C4-2B (cell line): Measurements from ENCODE around the gene GPR157.
"Not testable (repeated sequence)": the region's sequence is repeated elsewhere in the genome, so short reads cannot be mapped to it uniquely, and the experiment has no call there.

Experiments
- H3K27ac ChIP-seq: fragments of 450-650 bp; 2 replicates; pipeline ENCODE4 v1.5.1; 2017
- ZFX ChIP-seq: fragments of 450-650 bp; IDR thresholded peaks from 2 replicates; pipeline ENCODE4 v1.6.1; 2017
- TF ChIP-seq, protein P1 (sequence below): fragments of 450-650 bp; conservative IDR thresholded peaks from 2 replicates; pipeline ENCODE4 v1.5.1; 2017; ENCODE audit warnings: mild to moderate bottlenecking

Gene GPR157

DNA sequence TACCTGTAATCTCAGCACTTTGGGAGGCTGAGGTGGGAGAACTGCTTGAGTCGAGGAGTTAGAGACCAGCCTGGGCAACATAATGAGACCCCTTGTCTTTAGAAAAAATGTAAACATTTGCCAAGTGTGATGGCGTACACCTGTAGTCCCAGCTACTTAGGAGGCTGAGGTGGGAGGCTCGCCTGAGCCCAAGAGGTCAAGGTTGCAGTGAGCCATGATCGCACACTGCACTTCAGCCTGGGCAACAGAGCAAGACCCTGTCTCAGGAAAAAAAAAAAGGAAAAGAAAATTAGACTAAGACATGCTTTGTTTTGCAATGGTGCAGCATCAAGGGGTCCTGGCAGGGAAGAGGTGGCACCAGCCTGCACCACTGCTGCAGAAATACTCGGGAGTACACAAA lies 16.8 kb upstream of the GPR157 start:
- H3K27ac ChIP-seq, result no peak overlapping the region
- no peak for TF ChIP-seq ZFX
- TF ChIP-seq, protein P1, sequence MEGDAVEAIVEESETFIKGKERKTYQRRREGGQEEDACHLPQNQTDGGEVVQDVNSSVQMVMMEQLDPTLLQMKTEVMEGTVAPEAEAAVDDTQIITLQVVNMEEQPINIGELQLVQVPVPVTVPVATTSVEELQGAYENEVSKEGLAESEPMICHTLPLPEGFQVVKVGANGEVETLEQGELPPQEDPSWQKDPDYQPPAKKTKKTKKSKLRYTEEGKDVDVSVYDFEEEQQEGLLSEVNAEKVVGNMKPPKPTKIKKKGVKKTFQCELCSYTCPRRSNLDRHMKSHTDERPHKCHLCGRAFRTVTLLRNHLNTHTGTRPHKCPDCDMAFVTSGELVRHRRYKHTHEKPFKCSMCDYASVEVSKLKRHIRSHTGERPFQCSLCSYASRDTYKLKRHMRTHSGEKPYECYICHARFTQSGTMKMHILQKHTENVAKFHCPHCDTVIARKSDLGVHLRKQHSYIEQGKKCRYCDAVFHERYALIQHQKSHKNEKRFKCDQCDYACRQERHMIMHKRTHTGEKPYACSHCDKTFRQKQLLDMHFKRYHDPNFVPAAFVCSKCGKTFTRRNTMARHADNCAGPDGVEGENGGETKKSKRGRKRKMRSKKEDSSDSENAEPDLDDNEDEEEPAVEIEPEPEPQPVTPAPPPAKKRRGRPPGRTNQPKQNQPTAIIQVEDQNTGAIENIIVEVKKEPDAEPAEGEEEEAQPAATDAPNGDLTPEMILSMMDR, result no peak

DNA sequence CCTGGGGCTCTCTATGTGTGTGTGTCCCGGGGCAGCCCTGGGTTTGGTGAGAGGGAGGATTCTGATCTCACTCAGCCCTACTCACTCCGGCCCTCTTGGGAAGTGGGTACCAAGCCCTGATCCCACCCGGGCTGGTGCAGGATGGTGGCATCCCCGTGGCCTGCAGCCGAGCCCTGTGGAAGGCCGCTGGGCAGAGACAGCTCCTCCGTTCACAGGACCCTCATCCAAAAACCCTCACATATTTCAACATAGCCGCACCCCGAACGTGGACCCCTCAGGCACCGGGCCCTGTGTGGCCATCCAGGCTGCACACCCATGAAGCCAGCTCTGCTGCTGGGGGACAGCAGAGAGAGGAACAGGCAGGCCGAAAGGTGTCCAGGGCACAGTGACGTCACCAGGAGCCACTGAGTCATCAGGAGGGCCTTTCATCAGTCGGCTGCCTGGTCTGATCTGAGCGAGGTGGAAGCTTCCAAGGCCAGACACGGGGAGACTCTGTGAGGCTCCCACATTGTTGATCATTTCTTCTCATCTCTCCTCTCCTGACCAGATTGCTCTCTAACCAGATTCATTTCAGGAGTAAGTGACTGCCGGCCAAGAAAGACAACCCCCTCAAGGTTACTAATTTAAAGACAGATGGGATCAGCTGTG lies 16.2 kb upstream of the GPR157 start:
- no peak for TF ChIP-seq ZFX
- TF ChIP-seq, protein P1, result no peak
- no peak overlapping the region for H3K27ac ChIP-seq

DNA sequence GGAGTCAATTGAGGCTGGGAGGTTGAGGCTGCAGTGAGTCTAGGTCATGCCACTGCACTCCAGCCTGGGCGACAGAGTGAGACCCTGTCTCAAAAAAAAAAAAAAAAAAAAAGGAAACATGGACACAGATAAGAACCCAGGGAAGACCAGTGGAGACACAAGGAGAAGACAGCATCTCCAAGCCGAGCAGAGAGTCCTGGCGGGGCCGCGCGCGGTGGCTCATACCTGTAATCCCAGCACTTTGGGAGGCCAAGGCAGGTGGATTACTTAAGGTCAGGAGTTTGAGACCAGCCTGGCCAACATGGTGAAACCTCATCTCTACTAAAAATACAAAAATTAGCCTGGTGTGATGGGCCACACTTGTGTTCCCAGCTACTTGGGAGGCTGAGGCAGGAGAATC lies 15.6 kb upstream of the GPR157 start:
- H3K27ac ChIP-seq, result not testable (repeated sequence)

DNA sequence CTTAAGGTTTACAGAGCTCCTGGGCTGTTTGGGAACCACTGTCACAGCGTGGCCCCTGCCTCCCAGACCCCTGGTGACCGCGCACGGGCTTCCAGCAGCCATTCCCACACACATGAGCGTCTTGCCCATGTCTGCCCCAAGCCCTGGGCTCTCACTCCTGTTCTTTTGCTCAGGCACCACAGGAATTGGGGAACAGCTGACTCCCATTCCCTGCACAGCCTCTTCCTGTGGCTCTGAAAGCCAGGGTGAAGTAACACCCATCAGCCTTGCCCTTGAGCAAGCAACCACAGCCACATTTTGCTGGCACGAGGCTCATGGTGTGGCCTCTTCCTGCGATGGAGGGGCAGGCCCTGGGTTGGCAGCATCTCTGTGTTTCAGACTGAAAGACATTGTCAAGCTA lies 14.3 kb upstream of the GPR157 start:
- H3K27ac ChIP-seq, result no peak overlapping the region
- TF ChIP-seq, protein P1, result no peak
- TF ChIP-seq ZFX, result no peak

DNA sequence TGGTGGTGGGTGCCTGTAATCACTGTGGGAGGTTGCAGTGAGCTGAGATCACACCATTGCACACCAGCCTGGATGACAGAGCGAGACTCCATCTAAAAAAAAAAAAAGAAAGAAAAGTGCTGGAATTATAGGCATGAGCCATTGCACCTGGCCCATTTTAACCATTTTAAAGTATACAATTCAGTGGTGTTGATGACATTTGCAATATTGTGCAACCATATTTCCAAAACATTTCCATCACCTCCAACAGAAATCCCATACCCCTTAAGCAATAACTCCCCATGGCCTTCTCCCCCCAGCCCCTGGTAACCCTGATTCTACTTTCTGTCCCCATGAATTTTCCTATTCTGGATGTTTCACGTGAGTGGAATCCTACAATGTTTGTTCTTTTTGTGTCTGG lies 11.0 kb upstream of the GPR157 start:
- no peak overlapping the region for H3K27ac ChIP-seq
- TF ChIP-seq, protein P1, result no peak
- TF ChIP-seq ZFX, result no peak

DNA sequence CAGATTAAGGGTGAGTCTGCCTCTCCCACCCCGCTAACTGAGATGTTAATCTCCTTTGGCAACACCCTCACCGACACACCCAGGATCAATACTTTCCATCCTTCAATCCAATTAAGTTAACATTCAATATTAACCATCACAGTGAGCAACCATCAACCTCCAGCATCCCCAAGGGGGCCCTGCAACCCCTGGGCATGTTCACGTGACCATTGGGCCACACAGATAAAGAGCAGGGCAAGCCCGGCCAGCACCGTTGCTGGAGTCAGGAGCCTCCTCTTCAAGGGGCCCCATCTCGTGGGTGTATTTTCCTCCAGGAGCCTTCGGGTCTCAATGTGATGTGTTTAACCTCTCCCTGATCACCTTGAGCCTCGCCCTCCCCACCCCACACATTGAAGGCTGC lies 8.0 kb upstream of the GPR157 start:
- TF ChIP-seq, protein P1, result no peak
- no peak for TF ChIP-seq ZFX
- H3K27ac ChIP-seq, result no peak overlapping the region

DNA sequence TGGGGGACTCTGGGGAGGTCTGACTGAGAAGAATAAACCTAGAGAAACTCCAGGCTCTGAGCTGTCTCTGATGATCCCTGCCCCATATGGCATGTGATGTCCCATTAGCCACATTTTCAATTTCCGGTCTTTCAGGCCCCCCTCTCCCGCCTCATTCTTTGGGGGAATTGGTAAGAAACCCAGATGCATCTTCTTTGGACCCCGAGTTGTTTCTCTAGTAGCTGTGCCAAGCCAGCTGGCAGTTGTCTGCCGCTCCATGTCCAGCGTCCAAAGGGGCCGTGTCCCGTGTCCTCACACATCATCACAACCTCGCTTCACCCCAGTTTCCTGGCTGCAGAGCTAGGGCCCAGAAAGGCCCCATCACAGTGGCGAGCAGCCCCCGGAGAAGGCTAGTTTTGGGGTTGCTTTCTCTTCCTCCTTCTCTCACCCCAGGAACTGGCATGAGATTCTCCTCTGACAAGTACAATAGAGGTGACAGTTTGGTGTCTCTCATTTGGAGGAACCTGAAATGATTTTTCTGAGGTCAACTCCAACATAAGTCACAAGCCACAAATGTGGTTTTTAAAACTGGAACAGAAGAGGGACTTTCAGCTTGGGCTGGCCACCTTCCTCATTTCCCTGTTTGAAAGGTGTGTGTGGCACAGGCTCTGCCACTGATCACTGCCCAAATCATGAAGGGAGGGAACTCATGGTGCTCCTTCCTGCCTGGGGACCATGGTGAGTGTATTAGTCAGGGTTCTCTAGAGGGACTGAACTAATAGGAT lies 6.4 kb upstream of the GPR157 start:
- no peak overlapping the region for H3K27ac ChIP-seq
- TF ChIP-seq, protein P1, result no peak
- TF ChIP-seq ZFX, result no peak
